NB4 (cell line): ENCODE data around the gene TXNRD2.

ENCODE experiments used
- DNase-seq: peaks from one replicate; pipeline ENCODE4 v3.0.0; 2010; ENCODE audit warnings: low read depth
- H3K4me3 ChIP-seq: one replicate; pipeline ENCODE4 v1.5.1; 2011; ENCODE audit warnings: mild to moderate bottlenecking, low read depth, low read length, moderate library complexity
- MYC ChIP-seq: IDR thresholded peaks from 2 replicates; pipeline ENCODE4 v1.6.1; 2011; ENCODE audit warnings: low read depth, low read length
- POLR2A ChIP-seq: IDR thresholded peaks from 2 replicates; pipeline ENCODE4 v1.6.1; 2011; ENCODE audit warnings: mild to moderate bottlenecking; ENCODE audit not compliant: insufficient read length; ENCODE audit errors: extremely low read depth
- TF ChIP-seq, protein P1 (sequence below): IDR thresholded peaks from one replicate; pipeline ENCODE4 v1.5.1; 2012; ENCODE audit warnings: low read depth, low read length
- TF ChIP-seq, protein P2 (sequence below): IDR thresholded peaks from 2 replicates; pipeline ENCODE4 v1.6.1; 2011; ENCODE audit warnings: low read depth, low read length

TXNRD2 gene

DNA sequence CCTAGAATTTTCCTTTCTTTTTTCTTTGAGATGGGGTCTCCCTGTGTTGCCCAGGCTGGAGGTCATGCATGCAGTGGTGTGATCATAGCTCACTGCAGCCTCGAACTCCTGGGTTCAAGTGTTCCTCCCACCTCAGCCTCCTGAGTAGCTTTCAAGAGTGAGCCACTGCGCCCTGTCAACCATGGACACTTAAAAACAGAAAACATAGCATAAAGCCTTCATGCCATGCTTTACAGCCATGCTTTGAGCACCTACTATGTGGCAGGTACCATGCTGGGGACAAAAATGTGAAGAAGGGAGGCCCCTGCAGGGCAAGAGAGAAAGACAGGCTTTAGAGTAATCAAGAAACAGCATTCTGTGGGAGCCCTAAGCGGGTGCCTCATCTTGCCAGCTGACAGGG is 73.3 kb downstream of the TXNRD2 start:
- DNase-seq, result no peak
- no peak for TF ChIP-seq MYC
- TF ChIP-seq, protein P1, sequence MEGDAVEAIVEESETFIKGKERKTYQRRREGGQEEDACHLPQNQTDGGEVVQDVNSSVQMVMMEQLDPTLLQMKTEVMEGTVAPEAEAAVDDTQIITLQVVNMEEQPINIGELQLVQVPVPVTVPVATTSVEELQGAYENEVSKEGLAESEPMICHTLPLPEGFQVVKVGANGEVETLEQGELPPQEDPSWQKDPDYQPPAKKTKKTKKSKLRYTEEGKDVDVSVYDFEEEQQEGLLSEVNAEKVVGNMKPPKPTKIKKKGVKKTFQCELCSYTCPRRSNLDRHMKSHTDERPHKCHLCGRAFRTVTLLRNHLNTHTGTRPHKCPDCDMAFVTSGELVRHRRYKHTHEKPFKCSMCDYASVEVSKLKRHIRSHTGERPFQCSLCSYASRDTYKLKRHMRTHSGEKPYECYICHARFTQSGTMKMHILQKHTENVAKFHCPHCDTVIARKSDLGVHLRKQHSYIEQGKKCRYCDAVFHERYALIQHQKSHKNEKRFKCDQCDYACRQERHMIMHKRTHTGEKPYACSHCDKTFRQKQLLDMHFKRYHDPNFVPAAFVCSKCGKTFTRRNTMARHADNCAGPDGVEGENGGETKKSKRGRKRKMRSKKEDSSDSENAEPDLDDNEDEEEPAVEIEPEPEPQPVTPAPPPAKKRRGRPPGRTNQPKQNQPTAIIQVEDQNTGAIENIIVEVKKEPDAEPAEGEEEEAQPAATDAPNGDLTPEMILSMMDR, result no peak
- H3K4me3 ChIP-seq, result no peak overlapping the region

DNA sequence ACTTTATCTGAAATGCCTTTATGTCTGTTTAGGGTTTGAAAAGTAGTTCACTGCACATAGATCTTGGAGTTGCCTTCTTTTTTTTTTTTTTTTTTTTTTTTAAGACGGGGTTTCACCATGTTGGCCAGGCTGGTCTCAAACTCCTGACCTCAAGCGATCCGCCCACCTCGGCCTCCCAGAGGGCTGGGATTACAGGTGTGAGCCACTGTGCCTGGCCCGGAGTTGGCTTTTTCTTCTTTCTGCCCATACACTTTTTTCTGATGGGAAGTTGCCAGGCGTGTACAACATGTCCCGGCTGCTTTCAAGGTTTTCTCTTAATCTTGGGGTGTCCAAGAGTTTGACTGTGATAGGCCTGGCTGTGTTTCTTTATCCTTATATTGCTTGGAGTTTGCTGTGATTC is 74.0 kb downstream of the TXNRD2 start:
- no peak overlapping the region for H3K4me3 ChIP-seq
- no peak for DNase-seq
- TF ChIP-seq MYC (no peak), POLR2A (no peak)
- TF ChIP-seq, protein P1, result no peak

DNA sequence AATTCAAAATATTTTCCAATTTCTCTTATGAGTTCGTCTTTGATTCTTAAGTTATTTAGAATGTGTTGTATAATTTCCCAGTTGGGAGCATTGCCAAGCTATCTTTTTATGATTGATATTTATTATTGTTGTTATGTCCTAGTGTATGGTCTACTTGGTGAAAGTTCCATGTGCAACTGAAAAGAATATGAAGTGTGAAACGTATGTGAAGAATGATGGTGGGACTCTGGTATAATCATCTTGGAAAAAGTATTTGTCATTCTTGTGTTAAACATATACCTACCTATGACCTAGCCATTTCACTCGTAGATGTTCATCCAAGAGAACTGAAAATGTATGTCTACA is 75.0 kb downstream of the TXNRD2 start:
- TF ChIP-seq POLR2A, result no peak
- H3K4me3 ChIP-seq, result no peak overlapping the region
- DNase-seq, result no peak

DNA sequence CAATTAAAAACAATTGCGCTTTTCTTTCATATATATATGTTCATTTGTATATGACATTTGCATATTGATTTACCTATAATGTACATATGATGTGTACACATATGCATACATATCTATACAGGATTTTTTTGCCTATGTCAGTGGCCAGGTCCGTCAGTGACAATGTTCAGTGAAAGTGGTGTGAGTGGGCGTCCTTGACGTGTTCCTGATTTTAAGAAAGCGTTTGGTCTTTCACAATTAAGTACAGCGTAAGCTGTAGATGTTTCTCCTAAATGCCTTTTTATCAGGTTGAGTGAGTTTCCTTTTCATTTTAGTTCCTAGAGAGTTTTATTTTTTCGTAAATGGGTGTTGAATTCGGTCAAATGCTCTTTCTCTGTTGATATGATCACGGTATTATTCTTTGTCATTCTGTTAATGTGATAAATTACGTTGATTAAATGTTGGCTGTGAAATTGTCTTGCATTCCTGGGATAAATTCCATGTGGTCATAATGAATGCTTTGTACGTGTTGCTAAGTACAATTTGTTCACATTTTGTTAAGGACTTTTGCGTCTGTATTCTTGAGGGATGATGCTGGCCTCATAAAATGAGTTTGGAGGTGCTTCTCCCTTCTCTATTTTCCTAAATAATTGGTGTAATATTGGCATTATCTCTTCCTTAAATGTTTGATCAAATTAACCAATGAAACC is 76.3 kb downstream of the TXNRD2 start:
- DNase-seq, result no peak
- TF ChIP-seq, protein P2, sequence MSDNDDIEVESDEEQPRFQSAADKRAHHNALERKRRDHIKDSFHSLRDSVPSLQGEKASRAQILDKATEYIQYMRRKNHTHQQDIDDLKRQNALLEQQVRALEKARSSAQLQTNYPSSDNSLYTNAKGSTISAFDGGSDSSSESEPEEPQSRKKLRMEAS, result no peak
- TF ChIP-seq POLR2A (no peak), MYC (no peak)

DNA sequence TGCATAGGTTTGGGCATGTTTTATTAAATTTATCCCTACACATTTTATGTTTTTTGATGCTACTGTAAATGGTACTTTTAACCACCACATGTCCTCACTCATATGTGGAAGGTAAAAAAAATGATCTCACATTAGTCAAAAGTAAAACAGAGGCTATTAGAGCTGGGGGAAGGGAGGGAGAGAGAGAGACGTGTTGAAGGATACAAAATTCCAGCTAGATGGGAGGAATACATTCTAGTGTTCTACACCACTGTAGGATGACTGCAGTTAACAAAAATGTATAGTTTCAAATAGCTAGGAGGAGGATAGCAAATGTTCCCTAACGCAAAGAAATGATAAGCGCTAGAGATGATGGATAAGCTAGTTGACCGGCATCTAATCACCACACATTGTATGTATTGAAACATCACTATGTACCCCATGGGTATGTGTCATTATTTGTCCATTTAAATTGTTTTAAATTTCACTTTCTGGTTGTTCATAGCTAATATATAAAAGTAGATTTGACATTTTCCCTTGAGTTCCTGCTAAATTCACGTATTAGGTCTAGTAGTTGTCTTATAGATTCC is 77.0 kb downstream of the TXNRD2 start:
- no peak for DNase-seq
- TF ChIP-seq, protein P1, result no peak
- TF ChIP-seq MYC, result no peak
- no peak for TF ChIP-seq POLR2A
- TF ChIP-seq, protein P2, result no peak
- no peak overlapping the region for H3K4me3 ChIP-seq

More for the DNA sequence above, 76.3 kb downstream of the TXNRD2 start:
- H3K4me3 ChIP-seq, result no peak overlapping the region

DNA sequence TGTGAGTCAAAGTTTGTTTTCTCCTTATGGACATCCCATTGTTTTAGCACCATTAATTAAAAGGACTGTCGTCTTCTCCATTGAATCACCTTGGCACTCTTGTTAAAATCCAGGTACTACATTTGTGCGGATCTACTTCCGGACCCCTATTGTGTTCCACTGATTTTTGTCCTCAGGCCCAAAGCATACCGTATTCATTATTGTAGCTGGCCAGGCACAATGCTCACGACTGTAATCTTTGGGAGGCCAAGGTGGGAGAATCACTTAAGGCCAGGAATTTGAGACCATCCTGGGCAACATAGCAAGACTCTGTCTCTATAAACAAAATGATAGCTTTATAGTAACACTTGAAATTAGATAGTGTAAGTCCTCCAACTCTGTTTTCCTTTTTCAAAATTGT is 78.0 kb downstream of the TXNRD2 start:
- no peak overlapping the region for H3K4me3 ChIP-seq
- TF ChIP-seq, protein P2, result no peak
- TF ChIP-seq POLR2A (no peak), MYC (no peak)
- TF ChIP-seq, protein P1, result no peak
- DNase-seq, result no peak

DNA sequence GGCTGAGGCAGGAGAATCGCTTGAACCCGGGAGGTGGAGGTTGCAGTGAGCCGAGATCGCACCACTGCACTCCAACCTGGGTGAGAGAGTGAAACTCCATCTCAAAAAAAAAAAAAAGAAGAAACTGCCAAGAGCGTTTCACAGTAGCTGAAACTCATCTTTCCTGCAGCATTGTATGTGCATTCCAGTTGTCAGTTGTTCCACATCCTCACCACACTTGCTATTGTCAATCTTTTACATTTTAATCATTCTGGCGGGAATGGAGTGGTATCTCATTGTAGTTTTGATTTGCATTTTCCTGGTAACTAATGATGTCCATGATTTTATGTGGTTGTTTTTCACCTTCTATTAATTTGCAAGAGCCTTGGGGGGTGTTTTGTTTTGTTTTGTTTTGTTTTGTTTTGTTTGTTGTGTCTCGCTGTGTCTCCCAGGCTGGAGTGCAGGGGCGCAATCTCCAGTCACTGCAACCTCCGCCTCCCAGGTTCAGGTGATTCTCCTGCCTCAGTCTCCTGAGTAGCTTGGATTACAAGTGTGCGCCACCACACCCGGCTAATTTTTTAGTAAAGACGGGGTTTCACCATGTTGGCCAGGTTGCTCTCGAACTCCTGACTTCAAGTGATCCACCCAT is 78.9 kb downstream of the TXNRD2 start:
- no peak for TF ChIP-seq POLR2A
- TF ChIP-seq, protein P2, result no peak
- TF ChIP-seq, protein P1, result no peak
- no peak for TF ChIP-seq MYC
- no peak overlapping the region for H3K4me3 ChIP-seq
- no peak for DNase-seq
